Breast epithelium (tissue), 4 donors: Measurements from ENCODE around the gene OR4Q3. TPM values are rescaled to one million over a fixed set of nuclear protein-coding genes. Genes with fewer than 3 reads are reported as not detected.
"Not testable (repeated sequence)": the region's sequence is repeated elsewhere in the genome, so short reads cannot be mapped to it uniquely, and the experiment has no call there.

ENCODE experiments used
- DNase-seq, 2 donors: peaks; one replicate each; pipeline ENCODE4 v3.0.0-alpha.2; 2019; ENCODE audit warnings: low spot score in 2 of 2
- H3K27ac ChIP-seq, 2 donors: fragments of 200-600 bp; sonication (generic) in 1 of 2; one replicate each; pipeline ENCODE4 v1.5.1; 2016 to 2019; ENCODE audit warnings: mild to moderate bottlenecking in 1 of 2
- H3K27me3 ChIP-seq, 2 donors: fragments of 200-600 bp; sonication (generic) in 1 of 2; one replicate each; pipeline versions ENCODE4 v1.5.1 to v1.6.0; 2017 to 2019; ENCODE audit warnings: control low read depth in 1 of 2, mild to moderate bottlenecking in 1 of 2
- H3K36me3 ChIP-seq: fragments of 200-600 bp; one replicate; pipeline ENCODE4 v1.5.1; 2019
- H3K4me1 ChIP-seq, 2 donors: fragments of 200-600 bp; sonication (generic); one replicate each; pipeline ENCODE4 v1.5.1; 2016 to 2019; ENCODE audit warnings: control low read depth in 1 of 2
- H3K4me3 ChIP-seq, 3 donors: fragments of 200-600 bp; sonication (generic); 1 replicate in 2 of 3; 2 replicates in 1 of 3; pipeline ENCODE4 v1.5.1; 2016 to 2019; ENCODE audit warnings: mild to moderate bottlenecking in 3 of 3, moderate library complexity in 2 of 3
- H3K9me3 ChIP-seq, 2 donors: fragments of 200-600 bp; sonication (generic) in 1 of 2; one replicate each; pipeline ENCODE4 v1.5.1; 2016 to 2019; ENCODE audit warnings: control low read depth in 1 of 2
- CTCF ChIP-seq, 3 donors: fragments of 450-650 bp; IDR thresholded peaks; one replicate each; pipeline ENCODE4 v1.5.1; 2016 to 2017; ENCODE audit warnings: antibody characterized with exemption in 3 of 3, mild to moderate bottlenecking in 3 of 3, moderate library complexity in 3 of 3
- POLR2A ChIP-seq: fragments of 450-650 bp; IDR thresholded peaks from one replicate; pipeline ENCODE4 v1.6.1; 2016; ENCODE audit warnings: antibody characterized with exemption, mild to moderate bottlenecking, moderate library complexity
- POLR2AphosphoS5 ChIP-seq, 3 donors: sonication (generic); formaldehyde crosslinking; IDR thresholded peaks; one replicate each; pipeline ENCODE4 v1.6.1; 2017; ENCODE audit warnings: antibody characterized with exemption in 3 of 3
- intact Hi-C: fragments of 100-400 bp; cut with DNase I; formaldehyde crosslinking; loops from one replicate; pipeline ENCODE4 v1.15.1; 2023; ENCODE audit warnings: low total_unique reads
- total RNA-seq, 3 donors: library from RNA; depleted of rRNA; stranded (reverse); fragments of >200 nt; gene quantifications; one replicate each; pipeline ENCODE4 v1.1.0, GENCODE V29; 2016

OR4Q3 gene
- total RNA-seq = not detected

- no peaks in the 10 kb centered on the region for H3K36me3 ChIP-seq
- no peak within 1 kb of the TSS for H3K4me3 ChIP-seq
- H3K27me3 ChIP-seq = no peaks in the 10 kb centered on the region
- no peak within 1 kb of the TSS for H3K27ac ChIP-seq
- no peaks in the 10 kb centered on the region for H3K4me1 ChIP-seq
- H3K9me3 ChIP-seq = peaks cover 0 to 10% of the 10 kb centered on the region in 2 donors
- no peak for DNase-seq
- intact Hi-C loops = no loop called here
- TF ChIP-seq POLR2A (no peak), POLR2AphosphoS5 (IDR thresholded peaks at IDR 0.05) (no peak), CTCF (IDR thresholded peaks at IDR 0.05) (no peak)
Measured at GRCh38 chr14:19743256-19743655, at the start of gene OR4Q3. OR4Q3 (plus strand) TSS chr14:19743571.

GRCh38 chr14:19729359-19729758, 14.0 kb upstream of the OR4Q3 start:
- TF ChIP-seq POLR2AphosphoS5 (IDR thresholded peaks at IDR 0.05) = no peak
- no peak for TF ChIP-seq POLR2A
- no peak for TF ChIP-seq CTCF (IDR thresholded peaks at IDR 0.05)
- intact Hi-C loops = no loop called here
- no peak overlapping the region for H3K4me3 ChIP-seq
- H3K27me3 ChIP-seq = no peaks in the 10 kb centered on the region
- no peak overlapping the region for H3K27ac ChIP-seq
- H3K4me1 ChIP-seq = no peaks in the 10 kb centered on the region
- H3K36me3 ChIP-seq = no peaks in the 10 kb centered on the region
- DNase-seq = no peak
- H3K9me3 ChIP-seq = peaks cover 10 to 37% of the 10 kb centered on the region in 2 donors

- Histone ChIP-seq H3K9me3 (peaks cover 10 to 37% of the 10 kb centered on the region in 2 donors), H3K36me3 (no peaks in the 10 kb centered on the region), H3K27me3 (no peaks in the 10 kb centered on the region), H3K4me1 (no peaks in the 10 kb centered on the region), H3K4me3 (no peak overlapping the region), H3K27ac (no peak overlapping the region)
- no peak for TF ChIP-seq POLR2AphosphoS5 (IDR thresholded peaks at IDR 0.05)
- TF ChIP-seq CTCF (IDR thresholded peaks at IDR 0.05) = no peak
- no peak for TF ChIP-seq POLR2A
- DNase-seq = no peak
- intact Hi-C loops = no loop called here
Measured at GRCh38 chr14:19729763-19730162, 13.6 kb upstream of the OR4Q3 start.

- H3K4me3 ChIP-seq, intact Hi-C loops, H3K27me3 ChIP-seq, H3K27ac ChIP-seq, H3K4me1 ChIP-seq, DNase-seq, H3K36me3 ChIP-seq: not testable (repeated sequence)
- H3K9me3 ChIP-seq = peaks cover 10 to 14% of the 10 kb centered on the region in 2 donors
Measured at GRCh38 chr14:19733893-19734292, 9.5 kb upstream of the OR4Q3 start.

- H3K27me3 ChIP-seq, H3K36me3 ChIP-seq, H3K9me3 ChIP-seq, H3K4me3 ChIP-seq, H3K27ac ChIP-seq, DNase-seq, H3K4me1 ChIP-seq, intact Hi-C loops: not testable (repeated sequence)
Measured at GRCh38 chr14:19752316-19752715, 8.9 kb downstream of the OR4Q3 start.

- no peaks in the 10 kb centered on the region for H3K4me1 ChIP-seq
- H3K27ac ChIP-seq = no peak overlapping the region
- intact Hi-C loops = no loop called here
- no peaks in the 10 kb centered on the region for H3K27me3 ChIP-seq
- no peaks in the 10 kb centered on the region for H3K9me3 ChIP-seq
- H3K4me3 ChIP-seq = no peak overlapping the region
- no peak for TF ChIP-seq POLR2A
- TF ChIP-seq CTCF (IDR thresholded peaks at IDR 0.05) = no peak
- no peak for TF ChIP-seq POLR2AphosphoS5 (IDR thresholded peaks at IDR 0.05)
- no peak for DNase-seq
- no peaks in the 10 kb centered on the region for H3K36me3 ChIP-seq
Measured at GRCh38 chr14:19754172-19754571, 10.8 kb downstream of the OR4Q3 start.

GRCh38 chr14:19771491-19771890, 28.1 kb downstream of the OR4Q3 start:
- intact Hi-C loops, H3K4me1 ChIP-seq, DNase-seq: not testable (repeated sequence)

More at GRCh38 chr14:19771491-19771890, 28.1 kb downstream of the OR4Q3 start:
- H3K27ac ChIP-seq, H3K27me3 ChIP-seq, H3K4me3 ChIP-seq, H3K36me3 ChIP-seq: not testable (repeated sequence)
- peaks cover 6 to 13% of the 10 kb centered on the region in 2 donors for H3K9me3 ChIP-seq
